Liver (tissue), 9 donors: ENCODE data around the gene CDCP2. TPM values are rescaled to one million over a fixed set of nuclear protein-coding genes. Genes with fewer than 3 reads are reported as not detected.

Experiments used
- DNase-seq: peaks from one replicate; pipeline ENCODE4 v3.0.0-alpha.2; 2017; ENCODE audit warnings: low spot score
- H3K27ac ChIP-seq, 2 donors: one replicate each; pipeline ENCODE4 v1.7.0; 2013; ENCODE audit warnings: inconsistent platforms in 2 of 2, low read length in 2 of 2, control low read depth in 1 of 2, low read depth in 1 of 2, mild to moderate bottlenecking in 1 of 2
- H3K27me3 ChIP-seq, 4 donors: one replicate each; pipeline versions ENCODE4 v1.6.1 to v1.7.0; 2013; ENCODE audit warnings: low read length in 3 of 4, inconsistent platforms in 1 of 4, mild to moderate bottlenecking in 1 of 4, moderate library complexity in 1 of 4; ENCODE audit not compliant: control insufficient read depth in 4 of 4, insufficient read depth in 4 of 4
- H3K36me3 ChIP-seq, 4 donors: one replicate each; pipeline versions ENCODE4 v1.6.1 to v1.7.0; 2013; ENCODE audit warnings: low read length in 3 of 4, mild to moderate bottlenecking in 3 of 4, low read depth in 1 of 4, moderate library complexity in 1 of 4; ENCODE audit not compliant: control insufficient read depth in 4 of 4, insufficient read depth in 3 of 4
- H3K4me1 ChIP-seq, 4 donors: one replicate each; pipeline versions ENCODE4 v1.6.1 to v1.7.0; 2013; ENCODE audit warnings: low read length in 3 of 4, mild to moderate bottlenecking in 3 of 4, moderate library complexity in 1 of 4; ENCODE audit not compliant: control insufficient read depth in 4 of 4, insufficient read depth in 4 of 4
- H3K4me3 ChIP-seq, 3 donors: one replicate each; pipeline versions ENCODE4 v1.6.1 to v1.7.0; 2013; ENCODE audit warnings: low read length in 3 of 3, control low read depth in 1 of 3, low read depth in 1 of 3, mild to moderate bottlenecking in 1 of 3
- H3K9ac ChIP-seq, 2 donors: one replicate each; pipeline ENCODE4 v1.7.0; 2013; ENCODE audit warnings: low read length in 2 of 2, mild to moderate bottlenecking in 2 of 2, moderate library complexity in 2 of 2, control low read depth in 1 of 2, low read depth in 1 of 2
- H3K9me3 ChIP-seq, 4 donors: one replicate each; pipeline versions ENCODE4 v1.6.1 to v1.7.0; 2013; ENCODE audit warnings: low read length in 3 of 4; ENCODE audit not compliant: control insufficient read depth in 4 of 4
- ATF3 ChIP-seq: IDR thresholded peaks from 2 replicates; pipeline ENCODE4 v1.6.1; 2016; ENCODE audit warnings: antibody characterized with exemption
- CTCF ChIP-seq: fragments of 150-350 bp; IDR thresholded peaks from 2 replicates; pipeline ENCODE4 v1.5.1; 2017; ENCODE audit warnings: improper control_type of control experiment, low read depth, low read length; ENCODE audit not compliant: missing input control
- EGR1 ChIP-seq, 2 donors: IDR thresholded peaks; 2 replicates each; pipeline ENCODE4 v1.6.1; 2016 to 2018; ENCODE audit warnings: antibody characterized with exemption in 2 of 2, low read depth in 2 of 2
- FOXA1 ChIP-seq: IDR thresholded peaks from 2 replicates; pipeline ENCODE4 v1.6.1; 2016; ENCODE audit warnings: antibody characterized with exemption
- GABPA ChIP-seq, 2 donors: IDR thresholded peaks in 1 of 2; conservative IDR thresholded peaks in 1 of 2; 2 replicates each; pipeline ENCODE4 v1.6.1; 2016; ENCODE audit warnings: antibody characterized with exemption in 2 of 2, mild to moderate bottlenecking in 1 of 2, moderate library complexity in 1 of 2
- HNF4A ChIP-seq, 2 donors: conservative IDR thresholded peaks; 2 replicates each; pipeline ENCODE4 v1.6.1; 2016; ENCODE audit warnings: antibody characterized with exemption in 2 of 2, mild to moderate bottlenecking in 2 of 2
- HNF4G ChIP-seq: IDR thresholded peaks from 2 replicates; pipeline ENCODE4 v1.6.1; 2016; ENCODE audit warnings: antibody characterized with exemption
- NR2F2 ChIP-seq: IDR thresholded peaks from 2 replicates; pipeline ENCODE4 v1.6.1; 2016; ENCODE audit warnings: antibody characterized with exemption
- RAD21 ChIP-seq, 2 donors: IDR thresholded peaks; 2 replicates each; pipeline ENCODE4 v1.6.1; 2016; ENCODE audit warnings: antibody characterized with exemption in 2 of 2, mild to moderate bottlenecking in 2 of 2
- REST ChIP-seq: IDR thresholded peaks from 2 replicates; pipeline ENCODE4 v1.6.1; 2016; ENCODE audit warnings: antibody characterized with exemption, mild to moderate bottlenecking
- YY1 ChIP-seq: IDR thresholded peaks from 2 replicates; pipeline ENCODE4 v1.6.1; 2016; ENCODE audit warnings: antibody characterized with exemption, mild to moderate bottlenecking
- WGBS: extraction: QIAGEN DNeasy Blood & Tissue Kit; methylation state at CpG from one replicate; pipeline ENCODE4 v1.1.7; 2013; 5-methylcytosine and 5-hydroxymethylcytosine counted together
- polyA plus RNA-seq, 2 donors: library from polyadenylated mRNA; stranded (reverse) in 1 of 2; unstranded in 1 of 2; fragments of 200-250 nt in 1 of 2; fragments of >200 nt in 1 of 2; fragmentation: Nextera tagmentation in 1 of 2; extraction: Ambion mirVana in 1 of 2; gene quantifications; one replicate each; pipeline versions ENCODE4 v1.2.1 to v1.2.3, GENCODE V29; 2013 to 2015
- total RNA-seq, 2 donors: library from RNA; depleted of rRNA; stranded (reverse); fragments of >200 nt; gene quantifications; one replicate each; pipeline ENCODE4 v1.2.3, GENCODE V29; 2014
- donor health status: healthy.
- donor health status: healthy.
- donor health status: healthy.
- donor health status: healthy.
- donor health status: healthy.

The CDCP2 gene
- total and polyA plus RNA-seq, 4 donors, result under 0.01 TPM; not detected in 3

- no peak for DNase-seq
- Histone ChIP-seq H3K9me3 (no peaks in the 10 kb centered on the region), H3K27ac (no peak overlapping the region), H3K4me1 (no peaks in the 10 kb centered on the region), H3K9ac (no peak overlapping the region), H3K4me3 (no peak overlapping the region), H3K27me3 (no peaks in the 10 kb centered on the region), H3K36me3 (no peaks in the 10 kb centered on the region)
- TF ChIP-seq GABPA (IDR thresholded peaks at IDR 0.05 in 1 of 2, conservative IDR thresholded peaks at IDR 0.05 in 1 of 2) (no peak), NR2F2 (no peak), CTCF (no peak), FOXA1 (no peak), REST (no peak), HNF4G (no peak), ATF3 (no peak), YY1 (no peak)
- WGBS, result 83% methylated on average over 6 of the region's 6 CpGs
Observed at GRCh38 chr1:54109129-54110090, 43.4 kb downstream of the CDCP2 start.

- TF ChIP-seq HNF4A (conservative IDR thresholded peaks at IDR 0.05) (no peak), EGR1 (IDR thresholded peaks at IDR 0.05; ENCODE audit: low read depth in 2 of 2) (no peak)
- Histone ChIP-seq H3K9ac (no peak overlapping the region), H3K36me3 (no peaks in the 10 kb centered on the region), H3K9me3 (no peaks in the 10 kb centered on the region), H3K4me3 (no peak overlapping the region), H3K27me3 (no peaks in the 10 kb centered on the region), H3K27ac (no peak overlapping the region), H3K4me1 (no peaks in the 10 kb centered on the region)
- no peak for DNase-seq
- WGBS, result 95% methylated on average over 3 of the region's 3 CpGs
Observed at GRCh38 chr1:54108156-54108555, 44.6 kb downstream of the CDCP2 start.

GRCh38 chr1:54107131-54107530, 45.7 kb downstream of the CDCP2 start:
- H3K27ac ChIP-seq, result no peak overlapping the region
- H3K27me3 ChIP-seq, result no peaks in the 10 kb centered on the region
- TF ChIP-seq GABPA (IDR thresholded peaks at IDR 0.05 in 1 of 2, conservative IDR thresholded peaks at IDR 0.05 in 1 of 2), result no peak
- peak; percentile 17 to 29 for TF ChIP-seq RAD21 (IDR thresholded peaks at IDR 0.05)
- no peak overlapping the region for H3K4me3 ChIP-seq
- no peaks in the 10 kb centered on the region for H3K9me3 ChIP-seq
- WGBS, result 75% methylated on average over 2 of the region's 2 CpGs
- no peak overlapping the region for H3K9ac ChIP-seq
- no peak for DNase-seq
- H3K36me3 ChIP-seq, result peaks cover 0 to under 1% (median 0%) of the 10 kb centered on the region in 4 donors
- no peaks in the 10 kb centered on the region for H3K4me1 ChIP-seq
